ENCODE results near the gene NOS2. TPM values are rescaled to one million over a fixed set of nuclear protein-coding genes. Genes with fewer than 3 reads are reported as not detected.
"Not testable (repeated sequence)": the region's sequence is repeated elsewhere in the genome, so short reads cannot be mapped to it uniquely, and the experiment has no call there.

The NOS2 gene
- total and polyA plus RNA-seq, 2 donors (not counting 1 experiment from before 2014, with no cell fraction given) = under 0.01 TPM; not detected in 1

DNA sequence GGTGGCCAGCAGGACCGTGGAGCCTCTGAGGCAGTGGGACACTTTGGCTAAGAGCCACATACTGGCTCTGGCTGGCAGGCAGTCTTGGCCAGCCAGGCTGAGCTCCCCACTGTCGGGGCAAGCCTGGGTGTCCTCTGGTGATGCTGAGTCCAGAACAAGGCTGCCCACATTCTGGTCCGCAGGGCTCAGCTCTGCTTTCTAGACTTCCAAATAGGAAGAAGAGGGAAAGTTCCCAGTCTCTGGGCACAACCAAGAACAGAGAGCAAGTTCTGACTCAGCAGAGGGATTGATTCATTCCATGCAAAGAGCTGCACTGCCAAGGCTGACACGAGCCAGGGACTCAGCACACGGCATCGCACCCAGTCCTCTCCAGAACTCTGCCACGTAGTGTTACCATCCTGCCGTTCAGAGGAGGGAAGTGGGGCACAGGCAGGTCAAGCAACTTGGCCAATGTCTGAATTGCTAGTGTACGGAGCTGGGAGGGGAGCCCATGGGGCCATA is 58.9 kb downstream of the NOS2 start:
- Histone ChIP-seq H3K4me3 (replicated peaks in 1 of 4; ENCODE audit: control extremely low read depth in 1 of 4, insufficient read depth in 1 of 4, low read depth in 3 of 4, low read length in 4 of 4) (no peak overlapping the region), H3K79me2 (ENCODE audit: control insufficient read depth, insufficient read depth, low read length) (no peaks in the 10 kb centered on the region), H2AFZ (ENCODE audit: low read length) (no peak overlapping the region), H3K36me3 (ENCODE audit: control insufficient read depth, insufficient read depth, low read length) (no peaks in the 10 kb centered on the region), H3K9ac (ENCODE audit: insufficient read depth, low read length) (no peak overlapping the region), H4K20me1 (ENCODE audit: control insufficient read depth, extremely low read depth, insufficient read depth, low read length) (no peaks in the 10 kb centered on the region), H3K27me3 (ENCODE audit: control insufficient read depth, insufficient read depth, low read length) (no peaks in the 10 kb centered on the region), H3K27ac (ENCODE audit: insufficient read depth, low read length) (no peak overlapping the region), H3K4me1 (ENCODE audit: control insufficient read depth, extremely low read depth, insufficient read depth, low read length) (no peaks in the 10 kb centered on the region), H3K9me3 (ENCODE audit: control insufficient read depth, insufficient read depth, low read depth, low read length) (no peaks in the 10 kb centered on the region), H3K4me2 (ENCODE audit: extremely low read depth, insufficient read depth, low read length) (no peak overlapping the region)
- peak; percentile 3 to 6 for DNase-seq (ENCODE audit: low read depth in 2 of 2)
- TF ChIP-seq, protein P1, sequence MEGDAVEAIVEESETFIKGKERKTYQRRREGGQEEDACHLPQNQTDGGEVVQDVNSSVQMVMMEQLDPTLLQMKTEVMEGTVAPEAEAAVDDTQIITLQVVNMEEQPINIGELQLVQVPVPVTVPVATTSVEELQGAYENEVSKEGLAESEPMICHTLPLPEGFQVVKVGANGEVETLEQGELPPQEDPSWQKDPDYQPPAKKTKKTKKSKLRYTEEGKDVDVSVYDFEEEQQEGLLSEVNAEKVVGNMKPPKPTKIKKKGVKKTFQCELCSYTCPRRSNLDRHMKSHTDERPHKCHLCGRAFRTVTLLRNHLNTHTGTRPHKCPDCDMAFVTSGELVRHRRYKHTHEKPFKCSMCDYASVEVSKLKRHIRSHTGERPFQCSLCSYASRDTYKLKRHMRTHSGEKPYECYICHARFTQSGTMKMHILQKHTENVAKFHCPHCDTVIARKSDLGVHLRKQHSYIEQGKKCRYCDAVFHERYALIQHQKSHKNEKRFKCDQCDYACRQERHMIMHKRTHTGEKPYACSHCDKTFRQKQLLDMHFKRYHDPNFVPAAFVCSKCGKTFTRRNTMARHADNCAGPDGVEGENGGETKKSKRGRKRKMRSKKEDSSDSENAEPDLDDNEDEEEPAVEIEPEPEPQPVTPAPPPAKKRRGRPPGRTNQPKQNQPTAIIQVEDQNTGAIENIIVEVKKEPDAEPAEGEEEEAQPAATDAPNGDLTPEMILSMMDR (conservative IDR thresholded peaks at IDR 0.05 in 1 of 2, IDR thresholded peaks at IDR 0.05 in 1 of 2; ENCODE audit: low read depth in 1 of 2, low read length in 2 of 2) = no peak
- TF ChIP-seq EZH2 (IDR thresholded peaks at IDR 0.05; ENCODE audit: low read length, missing control alignments) = no peak

DNA sequence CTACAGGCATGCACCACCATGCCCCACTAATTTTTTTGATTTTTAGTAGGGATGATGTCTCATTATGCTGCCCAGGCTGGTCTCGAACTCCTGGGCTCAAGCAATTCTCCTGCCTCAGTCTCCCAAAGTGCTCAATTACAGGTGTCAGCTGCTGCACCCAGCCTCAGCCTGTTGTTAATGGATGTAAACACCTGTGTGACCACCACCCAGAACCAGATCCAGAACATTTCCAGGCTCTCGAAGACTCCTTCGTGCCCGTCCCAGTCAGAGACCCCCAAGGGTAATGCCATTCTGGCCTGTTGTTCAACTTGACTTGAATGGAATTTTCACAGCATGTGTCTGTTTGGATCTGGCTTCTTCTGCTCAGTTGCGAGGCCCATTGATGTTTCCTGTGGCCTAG is 59.8 kb downstream of the NOS2 start:
- not testable (repeated sequence) for H2AFZ ChIP-seq (ENCODE audit: low read length); DNase-seq (ENCODE audit: low read depth in 2 of 2); H3K9ac ChIP-seq (ENCODE audit: insufficient read depth, low read length); H3K79me2 ChIP-seq (ENCODE audit: control insufficient read depth, insufficient read depth, low read length); H4K20me1 ChIP-seq (ENCODE audit: control insufficient read depth, extremely low read depth, insufficient read depth, low read length); H3K9me3 ChIP-seq (ENCODE audit: control insufficient read depth, insufficient read depth, low read depth, low read length); H3K4me2 ChIP-seq (ENCODE audit: extremely low read depth, insufficient read depth, low read length); H3K4me3 ChIP-seq (replicated peaks in 1 of 4; ENCODE audit: control extremely low read depth in 1 of 4, insufficient read depth in 1 of 4, low read depth in 3 of 4, low read length in 4 of 4); H3K27me3 ChIP-seq (ENCODE audit: control insufficient read depth, insufficient read depth, low read length); H3K36me3 ChIP-seq (ENCODE audit: control insufficient read depth, insufficient read depth, low read length); H3K27ac ChIP-seq (ENCODE audit: insufficient read depth, low read length); H3K4me1 ChIP-seq (ENCODE audit: control insufficient read depth, extremely low read depth, insufficient read depth, low read length)

DNA sequence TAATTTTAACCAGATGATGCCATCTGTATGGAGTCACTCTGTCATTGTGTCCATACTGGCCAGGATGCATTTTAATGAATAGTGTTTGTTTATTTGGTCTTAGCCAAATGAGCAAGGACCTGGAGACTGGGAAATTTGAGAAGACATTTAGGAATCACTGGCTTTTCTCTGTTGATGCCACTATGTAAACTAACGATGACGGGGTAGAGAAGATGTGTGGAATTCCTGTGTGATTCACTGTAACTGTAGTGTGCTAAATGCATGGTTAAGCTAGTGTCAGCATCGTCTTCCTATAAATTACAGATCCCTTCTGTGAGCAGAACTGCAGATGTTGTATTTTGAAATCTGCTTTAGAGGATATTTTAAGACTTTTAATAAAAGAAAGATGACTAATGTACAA is 66.6 kb downstream of the NOS2 start:
- no peak overlapping the region for H3K27ac ChIP-seq (ENCODE audit: insufficient read depth, low read length)
- no peaks in the 10 kb centered on the region for H3K79me2 ChIP-seq (ENCODE audit: control insufficient read depth, insufficient read depth, low read length)
- H3K4me2 ChIP-seq (ENCODE audit: extremely low read depth, insufficient read depth, low read length) = no peak overlapping the region
- no peaks in the 10 kb centered on the region for H4K20me1 ChIP-seq (ENCODE audit: control insufficient read depth, extremely low read depth, insufficient read depth, low read length)
- H2AFZ ChIP-seq (ENCODE audit: low read length) = no peak overlapping the region
- no peaks in the 10 kb centered on the region for H3K27me3 ChIP-seq (ENCODE audit: control insufficient read depth, insufficient read depth, low read length)
- no peaks in the 10 kb centered on the region for H3K36me3 ChIP-seq (ENCODE audit: control insufficient read depth, insufficient read depth, low read length)
- no peaks in the 10 kb centered on the region for H3K4me1 ChIP-seq (ENCODE audit: control insufficient read depth, extremely low read depth, insufficient read depth, low read length)
- TF ChIP-seq, protein P1 (conservative IDR thresholded peaks at IDR 0.05 in 1 of 2, IDR thresholded peaks at IDR 0.05 in 1 of 2; ENCODE audit: low read depth in 1 of 2, low read length in 2 of 2) = no peak
- no peak for TF ChIP-seq EZH2 (IDR thresholded peaks at IDR 0.05; ENCODE audit: low read length, missing control alignments)
- H3K4me3 ChIP-seq (replicated peaks in 1 of 4; ENCODE audit: control extremely low read depth in 1 of 4, insufficient read depth in 1 of 4, low read depth in 3 of 4, low read length in 4 of 4) = no peak overlapping the region
- no peak for DNase-seq (ENCODE audit: low read depth in 2 of 2)
- no peaks in the 10 kb centered on the region for H3K9me3 ChIP-seq (ENCODE audit: control insufficient read depth, insufficient read depth, low read depth, low read length)
- no peak overlapping the region for H3K9ac ChIP-seq (ENCODE audit: insufficient read depth, low read length)

DNA sequence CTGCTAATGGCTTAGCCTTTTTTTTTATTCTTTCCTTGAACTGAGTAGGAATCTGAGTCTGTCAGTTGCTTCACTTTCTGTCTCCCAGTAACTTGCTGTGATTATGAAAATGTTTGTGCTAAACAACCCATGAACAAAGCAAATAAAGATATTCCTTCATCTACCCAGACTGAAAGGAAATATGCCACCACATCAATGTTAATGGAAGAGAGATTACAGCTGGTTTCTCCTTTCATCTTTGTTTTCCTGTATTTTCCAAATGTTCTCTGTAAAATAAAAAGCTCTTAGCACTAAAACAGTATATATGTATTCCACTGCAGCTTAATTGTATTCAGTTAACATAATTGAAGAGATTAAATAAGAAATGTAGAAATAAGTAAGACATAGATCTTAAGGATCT is 67.6 kb downstream of the NOS2 start:
- H3K4me3 ChIP-seq (replicated peaks in 1 of 4; ENCODE audit: control extremely low read depth in 1 of 4, insufficient read depth in 1 of 4, low read depth in 3 of 4, low read length in 4 of 4); H3K27me3 ChIP-seq (ENCODE audit: control insufficient read depth, insufficient read depth, low read length); DNase-seq (ENCODE audit: low read depth in 2 of 2); H3K4me1 ChIP-seq (ENCODE audit: control insufficient read depth, extremely low read depth, insufficient read depth, low read length); H3K9ac ChIP-seq (ENCODE audit: insufficient read depth, low read length); H4K20me1 ChIP-seq (ENCODE audit: control insufficient read depth, extremely low read depth, insufficient read depth, low read length); H3K9me3 ChIP-seq (ENCODE audit: control insufficient read depth, insufficient read depth, low read depth, low read length); H3K79me2 ChIP-seq (ENCODE audit: control insufficient read depth, insufficient read depth, low read length); H3K27ac ChIP-seq (ENCODE audit: insufficient read depth, low read length); H3K4me2 ChIP-seq (ENCODE audit: extremely low read depth, insufficient read depth, low read length); H2AFZ ChIP-seq (ENCODE audit: low read length); H3K36me3 ChIP-seq (ENCODE audit: control insufficient read depth, insufficient read depth, low read length): not testable (repeated sequence)

DNA sequence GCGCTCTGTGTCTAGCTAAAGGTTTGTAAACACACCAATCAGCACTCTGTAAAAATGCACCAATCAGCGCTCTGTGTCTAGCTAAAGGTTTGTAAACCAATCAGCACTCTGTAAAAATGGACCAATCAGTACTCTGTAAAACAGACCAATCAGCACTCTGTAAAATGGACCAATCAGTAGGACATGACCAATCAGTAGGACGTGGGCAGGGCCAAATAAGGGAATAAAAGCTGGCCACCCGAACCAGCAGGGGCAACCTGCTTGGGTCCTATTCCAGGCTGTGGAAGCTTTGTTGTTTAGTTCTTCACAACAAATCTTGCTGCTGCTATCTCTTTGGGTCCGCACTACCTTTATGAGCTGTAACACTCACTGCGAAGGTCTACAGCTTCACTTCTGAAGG is 74.3 kb downstream of the NOS2 start:
- H3K4me2 ChIP-seq (ENCODE audit: extremely low read depth, insufficient read depth, low read length); H3K9me3 ChIP-seq (ENCODE audit: control insufficient read depth, insufficient read depth, low read depth, low read length); H3K4me3 ChIP-seq (replicated peaks in 1 of 4; ENCODE audit: control extremely low read depth in 1 of 4, insufficient read depth in 1 of 4, low read depth in 3 of 4, low read length in 4 of 4); H3K79me2 ChIP-seq (ENCODE audit: control insufficient read depth, insufficient read depth, low read length); H4K20me1 ChIP-seq (ENCODE audit: control insufficient read depth, extremely low read depth, insufficient read depth, low read length); H2AFZ ChIP-seq (ENCODE audit: low read length); H3K27me3 ChIP-seq (ENCODE audit: control insufficient read depth, insufficient read depth, low read length); H3K27ac ChIP-seq (ENCODE audit: insufficient read depth, low read length); DNase-seq (ENCODE audit: low read depth in 2 of 2); H3K4me1 ChIP-seq (ENCODE audit: control insufficient read depth, extremely low read depth, insufficient read depth, low read length); H3K36me3 ChIP-seq (ENCODE audit: control insufficient read depth, insufficient read depth, low read length); H3K9ac ChIP-seq (ENCODE audit: insufficient read depth, low read length): not testable (repeated sequence)
